Transverse colon (tissue), 4 donors: ENCODE measurements around the gene RAB12.

ENCODE experiments used
- CTCF ChIP-seq, 5 experiments: fragments of 200-600 bp in 3 of 5; fragments of 450-650 bp in 2 of 5; sonication (generic) in 3 of 5; IDR thresholded peaks; 1 replicate in 2 of 5; 2 replicates in 3 of 5; pipeline ENCODE4 v1.5.1; 2016 to 2017; ENCODE audit warnings: antibody characterized with exemption in 5 of 5, inconsistent platforms in 3 of 5, mild to moderate bottlenecking in 2 of 5, moderate library complexity in 1 of 5
- EP300 ChIP-seq: sonication (generic); formaldehyde crosslinking; IDR thresholded peaks from one replicate; pipeline ENCODE4 v1.6.1; 2017; ENCODE audit warnings: antibody characterized with exemption, low read depth
- POLR2A ChIP-seq: fragments of 450-650 bp; IDR thresholded peaks from one replicate; pipeline ENCODE4 v1.6.1; 2016; ENCODE audit warnings: antibody characterized with exemption, mild to moderate bottlenecking, moderate library complexity
- POLR2AphosphoS5 ChIP-seq, 3 donors: sonication (generic); formaldehyde crosslinking; IDR thresholded peaks; one replicate each; pipeline ENCODE4 v1.6.1; 2016; ENCODE audit warnings: antibody characterized with exemption in 3 of 3

GRCh38 chr18:8686611-8687010, 77.4 kb downstream of the RAB12 start:
- TF ChIP-seq CTCF (IDR thresholded peaks at IDR 0.05) (no peak), POLR2AphosphoS5 (IDR thresholded peaks at IDR 0.05) (no peak), POLR2A (no peak), EP300 (no peak)
